Nephron progenitor cell (in vitro differentiated cells): ENCODE data around the gene RNFT2.
A peak's percentile ranks its signal among the peaks of the same experiment; 100 is the strongest.
"Not testable (repeated sequence)": the region's sequence is repeated elsewhere in the genome, so short reads cannot be mapped to it uniquely, and the experiment has no call there.

ENCODE experiments used
- DNase-seq: peaks from one replicate; pipeline ENCODE4 v3.0.0; 2021
- H3K27ac Mint-ChIP-seq: 2 replicates; pipeline ENCODE4 v1.8.0; 2021; ENCODE audit warnings: mild to moderate bottlenecking, moderate library complexity, mixed read lengths
- H3K27me3 Mint-ChIP-seq: 2 replicates; pipeline ENCODE4 v1.8.0; 2021; ENCODE audit warnings: mild to moderate bottlenecking, low read depth, mixed read lengths; ENCODE audit not compliant: poor library complexity
- H3K36me3 Mint-ChIP-seq: 2 replicates; pipeline ENCODE4 v1.8.0; 2021; ENCODE audit warnings: low read depth, mixed read lengths
- H3K4me1 Mint-ChIP-seq: 2 replicates; pipeline ENCODE4 v1.8.0; 2021; ENCODE audit warnings: mixed read lengths
- H3K4me3 Mint-ChIP-seq: 2 replicates; pipeline ENCODE4 v1.8.0; 2021; ENCODE audit warnings: mild to moderate bottlenecking, moderate library complexity, mixed read lengths
- H3K9me3 Mint-ChIP-seq: 2 replicates; pipeline ENCODE4 v1.8.0; 2021; ENCODE audit warnings: mild to moderate bottlenecking, moderate library complexity, mixed read lengths
- CTCF ChIP-seq: fragments of 200-600 bp; sonication (generic); IDR thresholded peaks from 2 replicates; pipeline ENCODE4 v1.5.0; 2021; ENCODE audit warnings: antibody characterized with exemption

The RNFT2 gene

DNA sequence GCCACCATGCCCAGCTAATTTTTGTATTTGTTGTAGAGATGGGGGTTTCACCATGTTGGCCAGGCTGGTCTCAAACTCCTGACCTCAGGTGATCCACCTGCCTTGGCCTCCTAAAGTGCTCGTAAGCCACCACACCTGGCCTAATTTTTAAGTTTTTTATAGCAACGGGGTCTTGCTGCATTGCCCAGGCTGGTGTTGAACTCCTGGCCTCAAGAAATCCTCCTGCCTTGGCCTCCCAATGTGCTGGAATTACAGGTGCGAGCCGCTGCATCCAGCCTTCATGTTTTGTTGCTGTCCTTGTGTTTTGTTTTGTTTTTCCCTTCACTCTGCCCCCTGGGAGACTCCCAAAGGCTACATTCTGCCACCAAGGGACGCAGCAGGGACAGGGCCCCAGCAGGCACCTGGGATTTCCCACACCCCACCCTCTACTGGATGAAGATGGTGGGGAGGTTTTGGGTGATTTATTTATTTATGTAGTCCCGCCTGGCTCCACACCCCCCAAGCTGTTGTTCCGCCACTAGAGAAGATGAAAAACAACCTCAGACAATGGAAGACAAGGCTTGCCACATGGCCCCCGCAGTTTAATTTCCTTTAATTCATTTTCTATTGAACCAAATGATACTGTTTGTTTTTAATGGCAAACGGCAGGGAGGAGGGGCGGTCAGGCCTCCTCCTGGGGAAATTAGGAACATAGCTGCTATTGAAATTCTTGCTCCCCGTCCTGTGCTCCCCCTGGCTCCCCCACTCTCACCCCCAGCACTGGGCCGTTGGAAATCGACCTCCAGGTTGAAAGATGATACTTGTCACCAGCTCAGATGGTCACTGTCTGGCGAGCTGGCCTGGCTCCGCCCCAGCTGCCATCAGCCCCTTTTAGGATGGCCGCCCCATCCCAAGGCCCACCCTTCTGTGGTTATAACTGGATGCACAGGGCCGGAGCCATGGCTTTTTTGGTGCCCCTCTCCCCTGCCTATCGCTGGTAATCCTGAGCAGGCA, 70.3 kb downstream of the RNFT2 start:
- Mint-ChIP-seq H3K4me1 (peaks cover 16% of the 10 kb centered on the region), H3K9me3 (no peaks in the 10 kb centered on the region), H3K4me3 (peak overlapping the region; percentile 25), H3K27me3 (peaks cover 2% of the 10 kb centered on the region), H3K27ac (peak overlapping the region; percentile 71), H3K36me3 (peaks cover 10% of the 10 kb centered on the region)
- peak; percentile 20 for DNase-seq
- TF ChIP-seq CTCF: no peak

DNA sequence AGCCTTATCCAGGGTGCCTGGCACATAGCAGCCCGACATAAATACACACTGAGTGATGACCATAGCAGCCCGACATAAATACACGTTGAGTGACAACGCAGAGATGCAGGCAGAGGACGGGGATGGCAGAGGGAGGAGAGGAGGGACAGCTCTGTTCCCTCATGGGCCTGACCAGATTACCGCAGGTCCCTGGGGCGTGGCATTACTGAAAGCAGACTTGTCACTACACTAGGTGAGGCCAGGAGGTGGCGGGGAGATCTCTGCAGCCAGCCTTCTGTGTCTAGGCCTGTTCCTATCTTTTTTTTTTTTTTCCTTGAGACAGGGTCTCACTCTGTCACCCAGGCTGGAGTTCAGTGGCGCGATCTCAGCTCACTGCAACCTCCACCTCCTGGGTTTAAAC, 74.1 kb downstream of the RNFT2 start:
- DNase-seq: no peak
- no peaks in the 10 kb centered on the region for H3K9me3 Mint-ChIP-seq
- peaks cover 17% of the 10 kb centered on the region for H3K4me1 Mint-ChIP-seq
- no peak overlapping the region for H3K27ac Mint-ChIP-seq
- H3K4me3 Mint-ChIP-seq: no peak overlapping the region
- H3K36me3 Mint-ChIP-seq: peaks cover 4% of the 10 kb centered on the region
- no peak for TF ChIP-seq CTCF
- peaks cover 2% of the 10 kb centered on the region for H3K27me3 Mint-ChIP-seq

DNA sequence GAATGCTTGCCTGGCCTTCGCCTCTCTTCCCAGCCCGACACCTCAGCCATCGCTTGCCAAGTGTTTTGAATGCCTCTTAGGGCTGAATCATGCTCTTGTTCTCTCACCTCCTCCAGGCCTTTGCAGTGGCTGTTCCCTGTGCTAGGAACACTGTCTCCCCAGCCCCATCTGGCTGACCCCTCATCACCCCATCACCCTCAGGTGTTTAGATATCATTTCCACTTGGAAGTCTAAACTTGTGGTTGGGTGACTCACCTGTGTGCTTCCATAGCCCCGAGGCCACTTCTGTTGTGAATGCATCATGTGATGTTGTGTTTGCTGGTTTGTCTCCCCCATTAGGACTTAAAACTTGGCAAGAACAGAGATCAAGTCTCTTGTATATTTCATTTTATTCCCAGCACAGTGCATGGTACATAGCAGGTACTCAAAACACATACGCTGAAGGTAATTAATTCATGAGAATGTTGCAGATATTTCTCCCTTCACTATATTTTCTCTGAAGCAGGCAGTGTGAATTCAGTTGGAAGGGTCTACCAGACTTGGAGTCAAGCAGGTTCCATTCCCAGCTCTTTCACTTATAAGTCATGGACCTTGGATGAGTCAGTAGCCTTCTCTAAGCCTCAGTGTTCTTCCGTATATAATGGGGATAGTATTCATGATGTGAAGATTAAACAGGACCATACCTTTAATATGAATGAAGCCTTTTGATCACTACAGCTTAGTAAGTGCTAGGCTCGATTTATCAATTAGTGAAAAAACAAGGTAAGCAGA, 75.3 kb downstream of the RNFT2 start:
- H3K4me3 Mint-ChIP-seq: no peak overlapping the region
- peaks cover 2% of the 10 kb centered on the region for H3K27me3 Mint-ChIP-seq
- no peaks in the 10 kb centered on the region for H3K9me3 Mint-ChIP-seq
- peaks cover 25% of the 10 kb centered on the region for H3K4me1 Mint-ChIP-seq
- no peak for TF ChIP-seq CTCF
- peak overlapping the region; percentile 28 for H3K27ac Mint-ChIP-seq
- no peak for DNase-seq
- H3K36me3 Mint-ChIP-seq: peaks cover 4% of the 10 kb centered on the region

DNA sequence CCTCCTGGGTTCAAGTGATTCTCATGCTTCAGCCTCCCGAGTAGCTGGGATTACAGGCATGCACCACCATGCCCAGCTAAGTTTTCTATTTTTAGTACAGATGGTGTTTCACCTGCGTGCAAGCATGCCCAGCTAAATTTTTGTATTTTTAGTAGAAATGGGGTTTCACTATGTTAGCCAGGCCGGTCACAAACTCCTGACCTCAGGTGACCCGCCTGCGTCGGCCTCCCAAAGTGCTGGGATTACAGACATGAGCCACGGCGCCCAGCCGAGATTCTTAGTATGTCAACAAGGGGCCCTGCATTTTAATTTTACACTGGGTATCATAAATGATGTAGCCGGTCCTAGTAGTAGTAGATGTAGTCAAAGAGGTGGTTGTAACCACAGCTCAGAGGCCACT, 76.7 kb downstream of the RNFT2 start:
- H3K4me1 Mint-ChIP-seq: peaks cover 23% of the 10 kb centered on the region
- not testable (repeated sequence) for H3K36me3 Mint-ChIP-seq, H3K9me3 Mint-ChIP-seq, H3K27ac Mint-ChIP-seq, H3K4me3 Mint-ChIP-seq, H3K27me3 Mint-ChIP-seq, DNase-seq

DNA sequence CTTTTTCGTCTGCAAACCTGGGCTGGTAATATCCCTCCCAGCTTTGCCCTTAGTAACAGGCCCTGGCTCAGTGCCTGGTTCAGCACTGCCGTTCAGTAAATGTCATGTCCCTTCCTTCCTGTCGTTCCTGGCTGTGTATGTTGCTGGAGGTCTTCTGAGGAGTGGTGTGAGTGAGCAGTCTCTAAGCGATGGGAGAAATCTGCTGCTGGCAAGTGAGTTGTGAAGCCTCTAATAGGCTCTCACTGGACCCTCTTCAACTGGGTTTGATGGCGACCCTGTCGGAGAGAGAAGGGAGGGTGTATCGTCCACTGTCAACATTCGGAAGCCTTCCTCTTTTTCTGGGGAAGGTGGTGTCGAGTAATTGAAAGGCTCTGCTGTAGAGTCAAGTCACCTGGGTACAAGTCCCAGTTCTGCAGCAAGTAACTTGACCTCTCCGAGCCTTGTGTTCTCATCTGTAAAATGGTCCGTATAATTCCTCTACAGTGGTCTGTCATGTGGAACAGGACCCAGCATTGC, 80.3 kb downstream of the RNFT2 start:
- TF ChIP-seq CTCF: no peak
- peaks cover 6% of the 10 kb centered on the region for H3K36me3 Mint-ChIP-seq
- H3K4me1 Mint-ChIP-seq: peaks cover 28% of the 10 kb centered on the region
- peak overlapping the region; percentile 100 for H3K27ac Mint-ChIP-seq
- H3K27me3 Mint-ChIP-seq: peaks cover 10% of the 10 kb centered on the region
- peak overlapping the region; percentile 98 for H3K4me3 Mint-ChIP-seq
- no peaks in the 10 kb centered on the region for H3K9me3 Mint-ChIP-seq
- no peak for DNase-seq
